HG02938 (cell line): Measurements from ENCODE around the gene ARL2BP.

Experiments used
- ATAC-seq: cut with Tn5 transposase; IDR thresholded peaks from one replicate; pipeline ENCODE4 v1.9.1; 2021; ENCODE audit warnings: mild to moderate bottlenecking, moderate library complexity; ENCODE audit not compliant: unreplicated experiment

Gene ARL2BP

DNA sequence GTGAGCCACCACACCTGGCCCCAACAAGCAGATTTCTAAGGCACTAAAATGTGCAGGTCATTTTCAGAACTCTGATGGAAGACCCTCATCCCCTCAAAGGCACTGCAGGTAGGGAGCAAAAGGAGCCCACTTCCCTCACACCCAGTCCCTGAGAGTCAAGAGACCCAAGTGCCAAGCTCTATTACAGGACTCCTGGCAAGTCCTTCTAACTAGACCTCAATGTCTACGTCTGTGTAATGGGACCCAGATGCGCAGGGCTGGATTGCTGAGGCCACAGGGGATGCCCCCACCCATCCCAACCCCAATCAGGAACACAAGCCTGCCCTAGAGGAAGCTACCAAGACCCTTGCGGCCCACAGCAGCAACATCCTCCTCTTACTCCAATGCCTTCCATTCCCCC lies 36.7 kb downstream of the ARL2BP start:
- ATAC-seq, result no peak

- no peak for ATAC-seq
Observed at GRCh38 chr16:57282510-57283213, 37.6 kb downstream of the ARL2BP start.

DNA sequence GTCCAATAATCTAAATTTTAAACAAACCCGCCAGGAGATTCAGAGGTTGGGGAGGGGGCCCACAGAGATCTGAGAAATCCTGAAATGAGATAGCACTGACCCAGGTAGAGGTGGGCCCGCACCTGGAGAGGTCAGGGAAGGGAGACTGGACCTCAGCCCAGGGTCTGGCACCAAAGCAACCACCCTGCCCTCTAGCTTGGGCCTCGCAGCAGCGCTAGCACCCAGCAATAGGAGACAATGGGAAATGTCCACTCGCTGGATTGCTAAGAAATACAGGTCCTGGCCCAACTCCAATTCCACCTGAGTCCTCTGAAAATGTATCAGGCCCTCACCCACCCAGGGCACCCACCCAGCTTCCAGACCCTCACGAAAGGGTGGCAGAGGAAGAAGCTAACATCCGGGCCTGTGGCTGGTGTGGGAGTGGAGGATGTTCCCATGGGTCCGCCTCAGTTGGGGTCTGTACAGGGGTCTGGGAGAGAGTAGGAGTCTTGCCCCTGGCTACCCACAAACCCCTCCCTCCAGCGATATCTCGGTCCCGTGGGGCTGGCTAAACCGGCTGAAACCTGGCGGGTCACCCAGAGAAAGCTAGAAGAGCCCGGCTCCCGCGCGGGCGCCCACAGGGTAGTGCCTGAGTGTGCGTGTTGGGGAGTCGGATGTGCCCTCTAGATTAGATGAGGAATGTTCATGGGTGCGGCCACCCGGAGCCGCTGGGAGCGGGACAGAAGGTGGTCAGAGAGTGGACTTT lies 38.3 kb downstream of the ARL2BP start:
- ATAC-seq, result no peak

DNA sequence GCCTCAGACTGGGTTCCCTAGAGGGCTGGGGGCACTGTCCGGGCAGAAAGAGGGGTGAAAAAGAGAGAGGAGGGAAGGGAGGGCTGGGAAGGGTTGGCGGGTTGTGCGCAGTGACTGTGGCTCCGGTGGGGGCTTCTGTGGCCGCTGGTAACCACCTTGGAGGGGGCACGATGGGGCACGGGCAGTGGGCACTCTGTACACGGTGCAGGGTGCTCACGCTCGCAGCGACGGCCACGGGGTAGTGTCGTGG lies 38.8 kb downstream of the ARL2BP start:
- no peak for ATAC-seq

- no peak for ATAC-seq
Observed at GRCh38 chr16:57284209-57284951, 39.3 kb downstream of the ARL2BP start, which contains the start of gene PLLP. Gene PLLP (minus strand): TSS chr16:57284672. CDS start chr16:57284540, 132 bp downstream.

DNA sequence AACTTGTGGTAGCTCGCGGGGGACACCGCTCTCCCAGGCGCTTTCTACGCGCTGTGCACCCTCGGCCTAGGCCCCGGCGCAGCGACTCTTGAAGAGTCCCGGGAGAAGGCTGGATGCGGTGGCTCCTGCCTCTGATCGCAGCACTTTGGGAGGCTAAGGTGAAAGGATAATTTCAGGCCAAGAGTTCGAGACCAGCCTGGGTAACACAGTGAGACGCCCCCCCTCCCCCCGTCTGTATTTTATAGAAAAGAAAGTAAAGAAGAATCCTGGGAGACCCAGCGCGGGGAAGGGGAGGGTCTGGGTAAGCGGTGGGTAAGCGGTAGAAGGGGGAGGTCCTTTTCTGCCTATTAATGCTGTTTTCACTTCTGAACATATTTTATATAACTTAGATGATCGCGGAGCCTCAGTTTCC lies 39.9 kb downstream of the ARL2BP start:
- no peak for ATAC-seq

DNA sequence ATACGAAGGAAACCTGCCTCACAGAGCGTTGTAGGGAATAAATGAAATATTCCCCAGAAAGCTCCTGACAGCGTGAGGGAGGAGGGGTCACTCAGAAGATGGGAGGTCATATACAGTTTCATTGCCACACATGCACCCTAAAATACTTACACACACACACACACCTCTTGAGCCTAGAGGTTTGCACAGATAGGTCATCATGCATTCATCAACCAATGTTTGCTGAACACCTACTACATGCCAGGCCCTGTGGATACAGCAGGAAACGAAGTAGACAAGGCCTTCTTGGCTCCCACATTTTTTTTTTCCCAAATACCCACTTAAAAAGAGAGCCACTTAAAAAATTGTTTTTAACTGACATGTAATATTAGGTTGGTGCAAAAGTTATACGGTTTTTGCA lies 40.3 kb downstream of the ARL2BP start:
- no peak for ATAC-seq

DNA sequence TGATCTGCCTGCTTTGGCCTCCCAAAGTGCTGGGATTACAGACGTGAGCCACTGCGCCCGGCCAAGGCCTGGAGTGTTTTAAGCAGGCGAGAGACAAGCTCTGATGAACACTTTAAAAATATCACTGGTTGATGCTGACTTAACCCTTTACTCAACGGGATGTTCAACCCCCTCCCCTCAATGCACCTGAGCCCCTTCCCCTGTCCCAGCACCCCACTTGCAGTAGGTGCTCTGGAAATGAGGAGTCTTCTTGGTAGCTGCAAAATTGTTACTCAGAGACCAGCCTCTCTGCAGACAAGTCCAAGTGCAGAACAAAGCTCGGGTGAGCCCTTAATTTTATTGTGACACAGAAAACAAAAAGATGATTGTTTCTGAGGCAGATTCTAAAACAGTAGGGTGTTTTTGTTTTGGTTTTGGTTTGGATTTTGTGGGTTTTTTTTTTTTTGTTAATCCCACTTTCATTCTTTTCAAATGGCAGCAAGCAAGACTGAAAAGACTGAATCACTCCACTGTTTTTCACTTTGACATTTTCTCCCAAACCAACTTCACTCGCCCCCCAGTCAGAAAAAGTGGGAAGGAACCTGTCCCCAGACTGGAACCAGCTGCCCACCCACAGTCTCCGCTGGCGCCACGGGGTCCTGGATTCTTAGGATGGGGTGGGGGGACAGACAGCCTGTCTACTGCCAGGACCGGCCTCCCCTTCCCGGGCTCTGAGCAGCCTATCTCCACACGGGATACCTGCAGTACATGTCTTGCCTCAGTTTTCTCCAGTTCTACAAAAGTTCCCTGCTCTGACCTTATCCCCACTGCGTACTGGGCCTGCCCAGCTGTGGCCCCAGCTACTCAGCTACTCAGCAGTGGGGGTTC lies 44.6 kb downstream of the ARL2BP start:
- no peak for ATAC-seq

DNA sequence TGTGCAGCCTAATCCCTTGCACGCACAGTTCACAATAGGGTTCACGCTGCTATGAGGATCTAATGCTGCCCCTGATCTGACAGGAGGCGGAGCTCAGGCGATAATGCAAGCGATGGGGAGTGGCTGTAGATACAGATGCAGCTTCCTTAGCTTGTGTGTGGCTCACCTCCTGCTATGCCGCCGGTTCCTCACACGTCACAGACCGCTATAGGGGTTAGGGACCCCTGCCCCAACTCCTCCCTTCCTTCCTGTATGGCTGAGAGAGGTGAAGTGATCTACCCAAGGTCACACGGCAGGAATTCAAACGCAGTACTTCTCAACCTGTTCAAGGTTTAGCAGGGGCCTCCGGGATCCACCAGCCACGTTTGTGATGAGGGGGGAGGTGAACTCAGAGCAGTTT lies 52.8 kb downstream of the ARL2BP start:
- ATAC-seq, result no peak

DNA sequence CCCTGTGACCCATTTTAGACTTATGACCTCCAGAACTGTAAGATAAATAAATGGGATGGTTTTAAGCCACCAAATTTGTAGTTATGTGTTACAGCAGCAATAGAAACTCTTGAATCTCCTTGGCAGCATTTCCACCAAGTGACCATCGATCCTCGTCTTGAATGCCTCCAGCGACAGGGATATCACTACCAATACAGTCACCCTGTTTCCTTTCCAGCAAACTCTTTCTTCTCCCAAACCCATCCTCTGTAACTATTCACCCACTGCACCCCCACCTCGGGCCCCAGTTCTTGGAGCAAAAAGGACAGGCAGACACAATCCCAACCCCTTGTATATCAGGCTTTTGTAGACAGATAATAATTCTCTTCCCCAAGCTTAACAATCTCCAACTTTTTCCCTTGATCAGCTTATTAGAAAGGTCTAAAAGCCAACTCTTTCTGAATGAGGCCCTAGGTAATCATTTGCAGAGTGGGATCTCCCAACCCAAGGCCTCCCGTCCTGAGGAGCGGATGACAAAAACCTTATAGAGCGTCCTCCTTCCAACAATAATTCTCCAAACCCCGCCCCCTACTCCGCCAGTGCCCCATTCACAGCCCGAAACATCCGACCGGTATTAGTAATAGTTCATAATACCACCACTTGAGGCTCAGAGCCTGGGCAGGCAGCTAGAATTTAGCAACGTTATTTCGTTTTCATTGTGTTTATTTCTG lies 54.1 kb downstream of the ARL2BP start:
- ATAC-seq, result peak; percentile 25

- peak; percentile 49 for ATAC-seq
Observed at GRCh38 chr16:57299719-57300386, 54.8 kb downstream of the ARL2BP start.

DNA sequence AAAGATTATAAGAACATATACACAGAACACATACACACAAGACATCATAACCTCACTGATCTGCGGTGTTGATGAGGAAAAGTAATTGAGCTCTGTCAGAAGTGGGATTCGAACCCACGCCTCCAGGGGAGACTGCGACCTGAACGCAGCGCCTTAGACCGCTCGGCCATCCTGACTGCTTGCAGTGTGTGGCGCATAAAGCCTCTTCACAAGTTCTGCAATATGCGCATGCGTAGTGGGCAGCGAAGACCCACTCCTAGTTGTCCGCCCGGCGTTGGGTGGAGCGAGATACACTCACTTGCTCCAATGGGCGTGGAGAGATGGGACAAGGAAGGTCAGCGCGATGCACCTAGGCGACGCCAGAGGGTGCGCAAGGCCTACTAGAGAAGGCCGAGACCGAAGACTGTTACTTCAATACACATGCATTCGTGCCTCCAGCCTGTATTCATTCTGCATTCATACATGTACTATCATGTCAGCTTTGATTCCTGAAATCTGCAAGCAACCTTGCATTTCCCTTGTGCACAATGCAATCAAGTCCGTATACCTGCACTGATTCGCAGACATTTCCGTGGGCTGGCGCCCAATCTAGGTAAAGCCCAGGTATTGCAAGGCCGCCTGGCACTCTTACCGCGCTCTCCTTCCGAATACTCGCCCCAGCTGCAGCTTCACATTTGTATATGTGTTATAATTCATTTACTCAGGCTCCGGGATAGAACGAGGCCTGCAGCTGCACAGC lies 55.5 kb downstream of the ARL2BP start:
- peak; percentile 81 for ATAC-seq

DNA sequence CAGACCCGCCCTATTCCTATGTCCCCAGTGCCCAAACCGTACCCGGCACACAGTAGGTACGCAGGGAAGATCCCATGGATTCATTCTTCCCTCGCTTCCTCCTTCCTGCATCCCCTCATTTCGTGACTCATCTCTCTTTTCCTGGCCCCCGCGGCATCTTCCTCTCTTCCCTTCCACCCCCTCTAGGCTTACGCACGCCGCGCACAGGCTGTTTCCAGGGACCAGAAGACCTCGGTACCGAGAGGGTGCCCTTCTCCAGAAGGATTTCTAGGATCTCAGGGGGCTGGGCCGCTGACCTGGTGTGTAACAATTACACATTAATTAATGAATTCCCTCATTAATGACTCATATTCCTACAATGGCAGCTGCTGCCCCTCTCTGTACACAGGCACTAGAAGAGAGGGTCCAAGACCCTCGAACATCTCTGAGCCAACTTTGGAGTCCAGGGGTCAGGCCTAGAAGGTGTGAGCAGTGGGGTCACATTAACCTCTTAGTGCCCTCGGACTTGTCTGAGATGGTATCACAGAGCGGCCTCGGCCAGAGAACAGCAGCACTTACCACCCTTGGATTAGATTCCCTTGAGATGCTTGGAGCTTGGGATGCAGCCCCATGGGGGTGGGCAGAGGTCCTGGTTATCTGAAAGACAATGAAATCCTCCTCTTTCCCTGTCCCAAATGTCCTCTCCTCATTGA lies 56.2 kb downstream of the ARL2BP start:
- no peak for ATAC-seq
